HFF-Myc (cell line): Measurements from ENCODE around the gene LMOD3.

ENCODE experiments used
- DNase-seq: peaks from one replicate; pipeline ENCODE4 v3.0.0-alpha.2; 2011; ENCODE audit warnings: low read depth; ENCODE audit errors: extremely low read depth
- H3K4me3 ChIP-seq: replicated peaks from 2 replicates; pipeline ENCODE4 v1.5.1; 2011; ENCODE audit warnings: low read depth, mild to moderate bottlenecking, control low read depth, low read length
- TF ChIP-seq, protein P1 (sequence below): IDR thresholded peaks from 2 replicates; pipeline ENCODE4 v1.5.1; 2012; ENCODE audit warnings: mild to moderate bottlenecking, low read depth, low read length, control low read depth; ENCODE audit errors: missing control alignments

LMOD3 gene

DNA sequence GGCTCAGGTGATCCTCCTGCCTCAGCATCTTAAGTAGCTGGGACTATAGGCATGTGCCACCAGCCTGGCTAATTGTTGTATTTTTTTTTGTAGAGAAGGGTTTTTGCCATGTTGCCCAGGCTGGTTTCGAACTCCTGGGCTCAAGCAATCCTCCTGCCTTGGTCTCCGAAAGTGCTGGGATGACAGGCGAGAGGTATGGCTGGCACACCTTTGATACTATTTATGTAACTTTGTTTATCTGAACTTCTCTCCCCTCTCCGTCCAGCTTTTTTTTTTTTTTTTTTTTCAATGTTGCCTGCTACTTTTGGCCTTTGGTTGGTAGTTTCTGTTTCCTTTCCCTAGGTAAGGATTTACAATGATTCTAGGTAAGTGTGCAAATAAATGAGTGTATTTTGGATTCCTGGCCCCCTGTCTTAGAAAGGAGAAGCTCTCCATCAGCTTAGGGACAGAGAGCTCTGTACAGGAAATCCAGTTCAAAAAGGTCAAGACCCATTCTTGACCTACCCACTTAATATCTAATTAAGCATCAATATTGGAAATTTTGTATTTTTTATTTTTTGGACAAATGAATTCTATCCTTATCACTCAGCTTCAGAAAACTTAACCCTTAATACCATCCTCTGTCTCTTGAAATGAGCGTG is 30.9 kb downstream of the LMOD3 start:
- H3K4me3 ChIP-seq = no peak overlapping the region
- TF ChIP-seq, protein P1, sequence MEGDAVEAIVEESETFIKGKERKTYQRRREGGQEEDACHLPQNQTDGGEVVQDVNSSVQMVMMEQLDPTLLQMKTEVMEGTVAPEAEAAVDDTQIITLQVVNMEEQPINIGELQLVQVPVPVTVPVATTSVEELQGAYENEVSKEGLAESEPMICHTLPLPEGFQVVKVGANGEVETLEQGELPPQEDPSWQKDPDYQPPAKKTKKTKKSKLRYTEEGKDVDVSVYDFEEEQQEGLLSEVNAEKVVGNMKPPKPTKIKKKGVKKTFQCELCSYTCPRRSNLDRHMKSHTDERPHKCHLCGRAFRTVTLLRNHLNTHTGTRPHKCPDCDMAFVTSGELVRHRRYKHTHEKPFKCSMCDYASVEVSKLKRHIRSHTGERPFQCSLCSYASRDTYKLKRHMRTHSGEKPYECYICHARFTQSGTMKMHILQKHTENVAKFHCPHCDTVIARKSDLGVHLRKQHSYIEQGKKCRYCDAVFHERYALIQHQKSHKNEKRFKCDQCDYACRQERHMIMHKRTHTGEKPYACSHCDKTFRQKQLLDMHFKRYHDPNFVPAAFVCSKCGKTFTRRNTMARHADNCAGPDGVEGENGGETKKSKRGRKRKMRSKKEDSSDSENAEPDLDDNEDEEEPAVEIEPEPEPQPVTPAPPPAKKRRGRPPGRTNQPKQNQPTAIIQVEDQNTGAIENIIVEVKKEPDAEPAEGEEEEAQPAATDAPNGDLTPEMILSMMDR = no peak
- DNase-seq = no peak

DNA sequence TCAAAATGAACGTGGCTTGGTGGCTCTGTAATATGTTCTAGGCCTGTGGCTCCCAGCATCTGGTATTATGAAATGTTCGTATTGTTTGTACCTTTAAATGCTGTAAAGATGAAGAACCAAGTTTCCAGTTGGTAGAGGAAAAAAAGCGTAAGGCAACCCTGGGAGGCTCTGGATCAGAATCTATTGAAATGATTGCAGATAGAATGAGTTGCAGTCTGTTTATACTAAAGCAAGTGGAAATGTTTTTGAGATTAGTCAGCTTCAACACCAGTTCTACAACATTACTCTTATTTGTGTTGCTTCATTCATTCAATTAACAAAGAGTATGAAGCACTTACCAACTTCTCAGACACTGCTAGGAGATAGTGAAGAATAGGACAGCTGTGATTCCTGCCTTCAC is 32.4 kb downstream of the LMOD3 start:
- DNase-seq = no peak
- TF ChIP-seq, protein P1 = no peak
- H3K4me3 ChIP-seq = no peak overlapping the region

DNA sequence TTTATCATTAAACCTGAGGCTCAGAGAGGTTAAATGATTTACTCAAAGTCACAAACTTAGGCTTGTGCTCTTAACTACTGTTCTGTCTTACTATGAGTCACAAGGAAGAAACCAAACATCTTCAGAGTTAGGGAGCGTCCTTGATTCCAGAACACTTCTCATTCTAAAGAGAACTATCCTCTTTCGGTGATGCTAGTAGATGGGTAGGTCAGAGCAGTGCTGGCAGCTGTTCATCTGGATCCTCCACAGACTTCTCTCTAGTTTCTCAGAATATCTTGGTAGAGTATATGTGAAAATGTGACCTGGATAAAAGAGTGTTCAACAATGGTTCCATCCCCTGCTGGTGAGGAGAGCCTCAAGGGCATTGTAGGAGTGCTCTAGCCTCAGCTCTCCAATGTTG is 34.3 kb downstream of the LMOD3 start:
- TF ChIP-seq, protein P1 = no peak
- no peak for DNase-seq
- no peak overlapping the region for H3K4me3 ChIP-seq

DNA sequence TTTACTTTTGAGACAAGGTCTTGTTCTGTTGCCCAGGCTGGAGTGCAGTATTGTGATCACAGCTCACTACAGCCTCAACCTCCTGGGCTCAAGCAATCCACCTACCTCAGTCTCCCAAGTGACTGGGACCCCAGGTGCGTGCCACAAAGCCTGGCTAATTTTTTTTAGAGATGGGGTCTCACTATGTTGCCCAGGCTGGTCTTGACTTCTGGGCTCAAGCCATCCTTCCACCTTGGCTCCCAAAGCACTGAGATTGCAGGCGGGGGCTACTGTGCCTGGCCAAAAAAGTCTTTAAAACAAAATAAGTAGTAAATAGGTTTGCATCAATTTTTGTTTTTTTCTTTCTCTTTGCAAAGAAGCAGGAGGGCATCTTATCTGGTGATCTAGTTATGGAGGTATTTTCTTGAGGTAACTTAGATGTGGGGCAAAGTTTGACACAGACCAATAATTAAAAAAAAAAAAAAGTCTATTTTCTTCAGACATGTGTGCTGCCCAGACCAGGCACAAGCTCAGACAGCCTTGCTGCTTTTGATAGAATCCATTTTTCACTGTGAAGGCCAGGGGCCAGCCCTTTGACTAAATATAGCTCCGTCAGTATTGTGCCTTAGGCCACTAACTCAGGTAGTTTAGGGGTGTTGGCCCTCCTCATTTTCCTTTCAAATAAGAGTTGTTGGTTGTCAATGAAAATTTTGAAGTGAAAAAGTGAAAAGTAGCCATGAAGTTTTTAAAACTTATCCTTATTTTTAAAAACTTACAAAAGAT is 35.2 kb downstream of the LMOD3 start:
- no peak for DNase-seq
- H3K4me3 ChIP-seq = peak overlapping the region; percentile 79

GRCh38 chr3:69085833-69086722 is 36.3 kb downstream of the LMOD3 start:
- peak overlapping the region; percentile 79 for H3K4me3 ChIP-seq
- TF ChIP-seq, protein P1 = no peak
- DNase-seq = peak; percentile 85

More for the DNA sequence above, 35.2 kb downstream of the LMOD3 start:
- TF ChIP-seq, protein P1 = no peak

GRCh38 chr3:69085168-69085832 is 37.1 kb downstream of the LMOD3 start:
- TF ChIP-seq, protein P1 = no peak
- H3K4me3 ChIP-seq = peak overlapping the region; percentile 79
- no peak for DNase-seq
